Measurements from ENCODE around the gene ZNF488. TPM values are rescaled to one million over a fixed set of nuclear protein-coding genes. Genes with fewer than 3 reads are reported as not detected.

The ZNF488 gene
- polyA plus RNA-seq, 2 of the 4 experiments (the other 2 are of a cell fraction): 4.0 to 8.3 TPM

GRCh38 chr10:47374611-47375536, 9.2 kb downstream of the ZNF488 start:
- 92% methylated on average over 12 of the region's 12 CpGs for WGBS (ENCODE audit: missing lambda C conversion rate)
- no peaks in the 10 kb centered on the region for H3K9me3 ChIP-seq
- H3K4me1 ChIP-seq: no peaks in the 10 kb centered on the region
- no peak overlapping the region for H3K27ac ChIP-seq
- POLR2A ChIA-PET: interaction anchor here (0.6 kb wide), 1 partner anchor 9 kb away, joined by 3 read pairs; the partner anchor contains the start of gene ZNF488
- no peak overlapping the region for H3K4me3 ChIP-seq
- FAIRE-seq: no peak
- ATAC-seq: no peak
- TF ChIP-seq KDM1A (IDR thresholded peaks at IDR 0.05; ENCODE audit: low read depth) (no peak), RCOR1 (IDR thresholded peaks at IDR 0.05; ENCODE audit: low read depth, low read length) (no peak), NR3C1 (IDR thresholded peaks at IDR 0.05) (no peak), MAFK (IDR thresholded peaks at IDR 0.05; ENCODE audit: partially characterized antibody) (no peak), HEYL (CRISPR knock-in tag; IDR thresholded peaks at IDR 0.05) (no peak), POLR2A (IDR thresholded peaks at IDR 0.05; ENCODE audit: low read length) (no peak), TP53 (CRISPR knock-in tag; IDR thresholded peaks at IDR 0.05) (no peak), RNF2 (IDR thresholded peaks at IDR 0.05; ENCODE audit: borderline replicate concordance, low read depth) (no peak), EHF (CRISPR knock-in tag; IDR thresholded peaks at IDR 0.05) (no peak), JUN (IDR thresholded peaks at IDR 0.05) (no peak), JUNB (IDR thresholded peaks at IDR 0.05) (no peak), CBX8 (IDR thresholded peaks at IDR 0.05) (no peak), NPAS2 (CRISPR knock-in tag; IDR thresholded peaks at IDR 0.05; ENCODE audit: borderline replicate concordance) (no peak)
- TF ChIP-seq, protein P1, sequence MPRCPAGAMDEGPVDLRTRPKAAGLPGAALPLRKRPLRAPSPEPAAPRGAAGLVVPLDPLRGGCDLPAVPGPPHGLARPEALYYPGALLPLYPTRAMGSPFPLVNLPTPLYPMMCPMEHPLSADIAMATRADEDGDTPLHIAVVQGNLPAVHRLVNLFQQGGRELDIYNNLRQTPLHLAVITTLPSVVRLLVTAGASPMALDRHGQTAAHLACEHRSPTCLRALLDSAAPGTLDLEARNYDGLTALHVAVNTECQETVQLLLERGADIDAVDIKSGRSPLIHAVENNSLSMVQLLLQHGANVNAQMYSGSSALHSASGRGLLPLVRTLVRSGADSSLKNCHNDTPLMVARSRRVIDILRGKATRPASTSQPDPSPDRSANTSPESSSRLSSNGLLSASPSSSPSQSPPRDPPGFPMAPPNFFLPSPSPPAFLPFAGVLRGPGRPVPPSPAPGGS (IDR thresholded peaks at IDR 0.05): no peak
- no peak overlapping the region for H3K4me2 ChIP-seq
- no peak for DNase-seq (ENCODE audit: low read depth in 1 of 2, low spot score in 1 of 2)
- CTCF ChIA-PET: interaction anchor here (0.9 to 3.1 kb wide), 10 partner anchors 8 to 76 kb away, joined by 3 to 11 read pairs (median 3); partner anchors contain the start of gene ZNF488

DNA sequence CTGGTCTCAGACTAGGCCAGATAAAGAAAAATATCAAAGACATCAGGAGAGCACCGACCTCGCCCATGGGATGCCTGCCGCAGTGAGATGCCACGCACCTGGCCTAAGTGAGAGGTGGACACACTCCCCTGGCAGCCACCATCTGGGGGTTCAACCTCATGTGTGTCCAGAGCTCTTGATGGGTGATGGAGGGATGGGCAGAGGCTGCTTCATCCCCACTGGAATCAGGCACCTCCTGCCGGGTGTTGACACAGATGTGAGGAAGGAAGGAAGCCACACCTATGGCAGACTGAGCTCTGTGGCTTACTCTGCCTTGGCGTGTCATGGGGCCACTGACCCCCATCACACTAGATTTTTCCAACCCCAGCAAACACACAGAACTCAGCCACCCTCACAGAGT, 11.4 kb downstream of the ZNF488 start:
- no peak for ATAC-seq
- ChIA-PET POLR2A (no interaction called here), CTCF (interaction anchor here (0.9 to 5.2 kb wide), 3 partner anchors 13 to 25 kb away, joined by 3 to 27 read pairs (median 3); no protein-coding TSS in a partner anchor)
- Histone ChIP-seq H3K4me3 (no peak overlapping the region), H3K4me2 (no peak overlapping the region), H3K9me3 (no peaks in the 10 kb centered on the region), H3K27ac (no peak overlapping the region), H3K4me1 (no peaks in the 10 kb centered on the region)
- no peak for TF ChIP-seq CEBPB (IDR thresholded peaks at IDR 0.05)
- no peak for TF ChIP-seq CBX8 (IDR thresholded peaks at IDR 0.05)
- TF ChIP-seq FOXS1 (CRISPR knock-in tag; IDR thresholded peaks at IDR 0.05): no peak
- TF ChIP-seq, protein P2, sequence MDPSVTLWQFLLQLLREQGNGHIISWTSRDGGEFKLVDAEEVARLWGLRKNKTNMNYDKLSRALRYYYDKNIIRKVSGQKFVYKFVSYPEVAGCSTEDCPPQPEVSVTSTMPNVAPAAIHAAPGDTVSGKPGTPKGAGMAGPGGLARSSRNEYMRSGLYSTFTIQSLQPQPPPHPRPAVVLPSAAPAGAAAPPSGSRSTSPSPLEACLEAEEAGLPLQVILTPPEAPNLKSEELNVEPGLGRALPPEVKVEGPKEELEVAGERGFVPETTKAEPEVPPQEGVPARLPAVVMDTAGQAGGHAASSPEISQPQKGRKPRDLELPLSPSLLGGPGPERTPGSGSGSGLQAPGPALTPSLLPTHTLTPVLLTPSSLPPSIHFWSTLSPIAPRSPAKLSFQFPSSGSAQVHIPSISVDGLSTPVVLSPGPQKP (IDR thresholded peaks at IDR 0.05; ENCODE audit: low read depth, low read length): no peak
- TF ChIP-seq BHLHE40 (IDR thresholded peaks at IDR 0.05; ENCODE audit: low read depth, low read length): no peak
- TF ChIP-seq MAZ (IDR thresholded peaks at IDR 0.05; ENCODE audit: borderline replicate concordance, low read depth, low read length): no peak
- TF ChIP-seq SMC3 (IDR thresholded peaks at IDR 0.05): no peak
- no peak for TF ChIP-seq POLR2A (IDR thresholded peaks at IDR 0.05; ENCODE audit: low read length)
- no peak for TF ChIP-seq HOXB13 (CRISPR knock-in tag; IDR thresholded peaks at IDR 0.05; ENCODE audit: low read depth)
- TF ChIP-seq CHD2 (IDR thresholded peaks at IDR 0.05; ENCODE audit: low read length, partially characterized antibody): no peak
- DNase-seq (ENCODE audit: low read depth in 1 of 2, low spot score in 1 of 2): no peak
- 82% methylated on average over 6 of the region's 6 CpGs for WGBS (ENCODE audit: missing lambda C conversion rate)
- no peak for FAIRE-seq

Measured in A549 (cell line).